Mesendoderm (in vitro differentiated cells): ENCODE results near the gene ADIRF. TPM values are rescaled to one million over a fixed set of nuclear protein-coding genes. Genes with fewer than 3 reads are reported as not detected.

Source experiments
- DNase-seq: peaks from one replicate; pipeline ENCODE4 v3.0.0; 2013
- H2AK5ac ChIP-seq: 2 replicates; pipeline ENCODE4 v1.6.1; 2013; ENCODE audit warnings: low read length, inconsistent platforms
- H2BK120ac ChIP-seq: 2 replicates; pipeline ENCODE4 v1.6.1; 2013; ENCODE audit warnings: low read depth, mild to moderate bottlenecking, low read length, moderate library complexity, mixed read lengths
- H2BK15ac ChIP-seq: replicated peaks from 2 replicates; pipeline ENCODE4 v1.6.1; 2013; ENCODE audit warnings: low read depth, mild to moderate bottlenecking, moderate library complexity
- H2BK5ac ChIP-seq: 2 replicates; pipeline ENCODE4 v1.6.1; 2013; ENCODE audit warnings: low read length, inconsistent platforms
- H3K18ac ChIP-seq: 2 replicates; pipeline ENCODE4 v1.6.1; 2013; ENCODE audit warnings: mild to moderate bottlenecking, low read length, mixed read lengths
- H3K23ac ChIP-seq: one replicate; pipeline ENCODE4 v1.6.1; 2013; ENCODE audit warnings: low read length
- H3K27ac ChIP-seq: 2 replicates; pipeline ENCODE4 v1.5.1; 2013; ENCODE audit warnings: low read depth, mild to moderate bottlenecking, inconsistent platforms, low read length, moderate library complexity
- H3K27me3 ChIP-seq: 2 replicates; pipeline ENCODE4 v1.6.1; 2013; ENCODE audit warnings: low read length, control low read depth, mild to moderate bottlenecking, inconsistent platforms; ENCODE audit not compliant: insufficient read depth, poor library complexity
- H3K36me3 ChIP-seq: 2 replicates; pipeline ENCODE4 v1.6.1; 2013; ENCODE audit warnings: low read length, inconsistent platforms; ENCODE audit not compliant: control insufficient read depth, insufficient read depth
- H3K4ac ChIP-seq: one replicate; pipeline ENCODE4 v1.6.1; 2013; ENCODE audit warnings: low read depth, mild to moderate bottlenecking, low read length, moderate library complexity
- H3K4me1 ChIP-seq: 2 replicates; pipeline ENCODE4 v1.6.1; 2013; ENCODE audit warnings: low read depth, low read length, inconsistent platforms; ENCODE audit not compliant: control insufficient read depth
- H3K4me2 ChIP-seq: 2 replicates; pipeline ENCODE4 v1.6.1; 2013; ENCODE audit warnings: low read length
- H3K4me3 ChIP-seq: 2 replicates; pipeline ENCODE4 v1.5.1; 2013; ENCODE audit warnings: mild to moderate bottlenecking, low read length
- H3K56ac ChIP-seq: one replicate; pipeline ENCODE4 v1.6.1; 2013; ENCODE audit warnings: low read length
- H3K79me1 ChIP-seq: 2 replicates; pipeline ENCODE4 v1.6.1; 2013; ENCODE audit warnings: low read length, inconsistent platforms
- H3K79me2 ChIP-seq: 2 replicates; pipeline ENCODE4 v1.6.1; 2013; ENCODE audit warnings: mild to moderate bottlenecking, low read length; ENCODE audit not compliant: control insufficient read depth, insufficient read depth
- H3K9ac ChIP-seq: 2 replicates; pipeline ENCODE4 v1.6.1; 2013; ENCODE audit warnings: low read length, inconsistent platforms
- H4K5ac ChIP-seq: one replicate; pipeline ENCODE4 v1.6.1; 2013; ENCODE audit warnings: low read length
- H4K8ac ChIP-seq: one replicate; pipeline ENCODE4 v1.6.1; 2013; ENCODE audit warnings: low read depth, mild to moderate bottlenecking, control low read depth, low read length, moderate library complexity
- WGBS: extraction: QIAGEN DNeasy Blood & Tissue Kit; methylation state at CpG from one replicate; pipeline ENCODE4 v1.1.7; 2013; ENCODE audit warnings: low lambda C conversion rate, missing lambda C conversion rate; ENCODE audit not compliant: insufficient coverage; ENCODE audit errors: extremely low coverage; 5-methylcytosine and 5-hydroxymethylcytosine counted together
- polyA plus RNA-seq, 2 experiments: library from polyadenylated mRNA; stranded (reverse); fragments of 200-250 nt; gene quantifications; one replicate each; pipeline ENCODE4 v1.2.3, GENCODE V29; 2013

ADIRF gene
- 0.06 TPM for polyA plus RNA-seq (2013, experiment 1 of 2)
- 0.17 TPM for polyA plus RNA-seq (2013, experiment 2 of 2)

DNA sequence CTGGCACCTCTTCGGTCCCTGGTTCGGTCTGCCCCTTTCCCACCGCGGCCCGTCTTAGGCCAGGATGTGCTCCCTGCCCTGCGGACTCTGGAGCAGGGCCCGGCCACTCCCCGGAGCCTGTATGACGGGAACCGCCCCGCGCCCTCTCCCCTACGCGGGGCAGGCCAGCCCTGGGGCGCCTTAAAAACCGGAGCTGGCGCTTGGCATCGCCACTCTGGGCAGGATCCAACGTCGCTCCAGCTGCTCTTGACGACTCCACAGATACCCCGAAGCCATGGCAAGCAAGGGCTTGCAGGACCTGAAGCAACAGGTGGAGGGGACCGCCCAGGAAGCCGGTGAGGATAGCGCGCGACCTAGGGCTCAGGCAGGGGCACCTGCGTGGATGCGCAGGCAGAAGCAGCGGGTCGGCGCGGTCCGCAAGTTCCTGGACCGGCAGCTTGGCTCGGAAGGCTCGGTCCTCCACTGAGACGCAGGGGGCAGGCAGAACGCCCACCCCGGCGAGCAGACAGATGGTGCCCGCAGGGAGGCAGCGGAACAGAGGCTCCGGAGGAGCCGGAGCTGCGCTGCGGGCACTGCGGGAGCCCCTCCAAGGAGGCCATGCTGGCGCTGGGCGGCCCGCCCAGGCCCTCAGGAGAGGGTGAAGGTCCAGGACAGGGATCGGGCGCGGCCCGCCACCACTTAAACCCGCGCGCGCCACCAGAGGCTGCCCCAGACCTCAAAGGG is at the start of gene ADIRF:
Gene ADIRF, plus strand, starts transcription at position 212 of the 723 bp plus-strand sequence. Its CDS starts 63 bp downstream, at position 275.
- Histone ChIP-seq H3K56ac (no peak within 1 kb of the TSS), H3K79me1 (no peaks in the 10 kb centered on the region), H3K36me3 (no peaks in the 10 kb centered on the region), H3K4me3 (no peak within 1 kb of the TSS), H3K27ac (no peak within 1 kb of the TSS), H3K4me2 (no peak within 1 kb of the TSS), H3K27me3 (no peaks in the 10 kb centered on the region), H2BK120ac (no peak within 1 kb of the TSS), H3K9ac (no peak within 1 kb of the TSS), H3K23ac (no peak within 1 kb of the TSS), H2BK5ac (no peak within 1 kb of the TSS), H2AK5ac (no peak within 1 kb of the TSS), H3K79me2 (no peaks in the 10 kb centered on the region), H4K5ac (no peak within 1 kb of the TSS), H3K18ac (no peak within 1 kb of the TSS), H4K8ac (no peak within 1 kb of the TSS), H3K4ac (no peak within 1 kb of the TSS), H3K4me1 (peaks cover 5% of the 10 kb centered on the region), H2BK15ac (no peak within 1 kb of the TSS)
- no peak for DNase-seq
- WGBS, result no CpG with 5 or more reads among the region's 59 CpGs

DNA sequence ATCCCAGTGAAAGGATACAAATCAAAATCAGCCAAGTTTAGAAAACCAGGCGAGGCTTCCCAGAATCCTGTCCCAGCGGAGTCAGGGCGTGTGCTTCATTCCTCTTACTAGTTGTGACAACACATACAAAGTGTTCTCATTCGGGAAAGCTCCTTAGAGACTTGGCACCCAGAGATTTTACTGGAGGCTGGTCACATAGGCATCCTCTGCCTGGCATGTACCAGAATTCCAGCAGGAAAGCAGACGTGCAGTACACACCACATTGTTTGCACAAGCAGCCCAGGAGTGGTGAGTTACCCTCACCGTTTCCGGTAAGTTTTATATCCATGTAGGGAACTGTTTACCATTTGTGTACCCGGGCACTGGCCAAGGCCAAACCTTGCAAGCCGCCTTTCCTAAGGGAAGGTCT is 45.7 kb upstream of the ADIRF start:
- Histone ChIP-seq H3K4ac (no peak overlapping the region), H3K36me3 (peaks cover 9% of the 10 kb centered on the region), H3K4me2 (no peak overlapping the region), H3K18ac (no peak overlapping the region), H3K4me3 (no peak overlapping the region), H3K27me3 (no peaks in the 10 kb centered on the region), H3K79me2 (no peaks in the 10 kb centered on the region), H3K4me1 (no peaks in the 10 kb centered on the region), H3K27ac (no peak overlapping the region), H4K5ac (no peak overlapping the region), H3K23ac (no peak overlapping the region), H3K79me1 (no peaks in the 10 kb centered on the region), H3K9ac (no peak overlapping the region), H2BK5ac (no peak overlapping the region), H3K56ac (no peak overlapping the region), H4K8ac (no peak overlapping the region), H2BK15ac (no peak overlapping the region), H2AK5ac (no peak overlapping the region), H2BK120ac (no peak overlapping the region)
- no CpG with 5 or more reads among the region's 9 CpGs for WGBS
- DNase-seq, result no peak

DNA sequence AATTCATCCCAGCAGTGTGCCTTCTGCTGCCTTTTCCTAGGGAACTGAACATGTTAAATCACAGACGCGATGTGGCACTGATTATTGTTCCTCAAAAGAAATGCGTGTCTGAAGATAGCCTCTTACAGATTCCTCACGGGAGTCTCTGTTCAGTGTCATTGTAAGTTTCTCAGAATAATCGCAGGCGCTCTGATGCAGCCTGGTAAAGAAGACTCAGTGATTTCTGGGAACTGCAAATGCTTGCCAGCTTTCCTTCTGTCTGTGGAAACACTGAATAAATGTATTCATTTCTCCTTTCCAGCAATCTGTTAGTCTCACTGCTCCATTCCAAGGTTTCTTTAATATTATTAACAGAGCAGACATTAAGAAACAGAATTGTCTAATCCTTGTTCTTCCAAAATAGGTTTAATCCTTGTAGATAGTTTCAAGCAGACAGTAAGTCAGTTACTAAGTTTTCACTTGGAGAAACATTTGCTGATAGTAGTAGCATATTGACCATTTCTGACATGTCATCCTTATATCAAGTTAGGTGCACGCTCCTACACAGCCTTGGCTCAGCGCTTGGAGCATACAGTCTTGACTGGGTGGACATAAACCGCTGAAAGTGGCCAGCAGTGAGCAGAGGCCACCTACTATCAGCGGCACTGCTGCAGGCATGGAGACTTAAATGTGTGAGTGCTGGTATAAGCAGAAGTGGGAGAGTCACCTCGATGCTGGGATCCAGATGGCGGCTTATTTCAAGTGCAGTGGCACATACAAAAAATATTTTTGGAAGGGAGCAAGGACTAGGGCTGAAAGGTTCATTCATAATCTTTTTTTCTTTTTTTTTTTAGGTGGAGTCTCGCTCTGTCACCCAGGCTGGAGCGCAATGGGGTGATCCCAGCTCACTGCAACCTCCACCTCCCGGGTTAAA is 38.6 kb upstream of the ADIRF start:
- WGBS, result no CpG with 5 or more reads among the region's 15 CpGs
- Histone ChIP-seq H3K18ac (no peak overlapping the region), H3K27me3 (no peaks in the 10 kb centered on the region), H3K4me2 (no peak overlapping the region), H3K27ac (no peak overlapping the region), H3K23ac (no peak overlapping the region), H2BK5ac (no peak overlapping the region), H4K8ac (no peak overlapping the region), H3K79me2 (no peaks in the 10 kb centered on the region), H4K5ac (no peak overlapping the region), H2BK15ac (no peak overlapping the region), H3K4me3 (no peak overlapping the region), H2AK5ac (no peak overlapping the region), H3K9ac (no peak overlapping the region), H3K36me3 (peaks cover 7% of the 10 kb centered on the region), H2BK120ac (no peak overlapping the region), H3K56ac (no peak overlapping the region), H3K79me1 (no peaks in the 10 kb centered on the region), H3K4me1 (no peaks in the 10 kb centered on the region), H3K4ac (no peak overlapping the region)
- no peak for DNase-seq

DNA sequence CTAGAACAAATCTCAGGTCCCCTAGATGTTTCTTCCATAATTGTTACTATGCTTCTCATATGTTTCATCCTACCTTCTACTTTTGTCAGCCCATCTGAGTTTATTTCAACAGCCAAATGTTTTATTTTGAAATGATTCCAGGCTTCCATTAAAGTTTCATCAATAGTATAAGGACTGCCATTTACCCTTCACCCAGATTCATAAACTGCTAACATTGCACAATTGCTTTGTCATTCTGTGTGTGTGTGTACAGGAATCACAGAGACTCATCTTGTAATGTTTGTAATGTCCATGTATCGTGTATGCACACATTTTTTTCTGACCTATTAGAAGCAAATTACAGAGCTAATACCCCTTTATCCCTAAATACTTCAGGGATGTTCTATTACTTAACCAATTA is 36.4 kb upstream of the ADIRF start:
- Histone ChIP-seq H2AK5ac (no peak overlapping the region), H3K4me1 (no peaks in the 10 kb centered on the region), H3K23ac (no peak overlapping the region), H3K56ac (no peak overlapping the region), H2BK15ac (no peak overlapping the region), H2BK5ac (no peak overlapping the region), H3K79me2 (no peaks in the 10 kb centered on the region), H3K9ac (no peak overlapping the region), H3K4me2 (no peak overlapping the region), H3K27ac (no peak overlapping the region), H3K36me3 (peaks cover 7% of the 10 kb centered on the region), H4K5ac (no peak overlapping the region), H4K8ac (no peak overlapping the region), H2BK120ac (no peak overlapping the region), H3K79me1 (no peaks in the 10 kb centered on the region), H3K4ac (no peak overlapping the region), H3K4me3 (no peak overlapping the region), H3K18ac (no peak overlapping the region), H3K27me3 (no peaks in the 10 kb centered on the region)
- no peak for DNase-seq
- no CpG with 5 or more reads among the region's 1 CpG for WGBS

DNA sequence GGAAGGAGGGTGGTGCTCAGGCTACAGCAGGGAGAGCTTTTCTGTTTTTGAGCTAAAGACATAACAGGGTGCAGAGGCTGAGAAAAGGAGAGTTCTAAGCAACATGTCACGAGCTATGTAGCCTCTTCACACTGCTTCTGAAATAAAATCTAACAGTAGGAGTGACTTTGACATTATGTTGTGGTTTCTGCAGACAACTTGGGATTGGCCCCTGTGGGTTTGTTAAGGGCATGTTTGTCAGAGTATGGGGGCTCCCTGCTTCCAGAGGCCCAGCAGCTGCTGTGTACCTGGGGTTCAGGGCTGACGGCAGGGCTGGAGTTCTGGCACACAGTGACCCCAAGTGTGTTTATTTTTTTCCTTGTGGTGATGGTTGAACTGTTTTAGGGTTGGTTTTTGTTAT is 35.6 kb upstream of the ADIRF start:
- Histone ChIP-seq H3K4me2 (no peak overlapping the region), H2AK5ac (no peak overlapping the region), H3K79me2 (no peaks in the 10 kb centered on the region), H3K4ac (no peak overlapping the region), H3K79me1 (no peaks in the 10 kb centered on the region), H3K9ac (no peak overlapping the region), H3K27me3 (no peaks in the 10 kb centered on the region), H3K27ac (no peak overlapping the region), H4K8ac (no peak overlapping the region), H2BK120ac (no peak overlapping the region), H2BK5ac (no peak overlapping the region), H3K56ac (no peak overlapping the region), H3K4me3 (no peak overlapping the region), H2BK15ac (no peak overlapping the region), H4K5ac (no peak overlapping the region), H3K36me3 (peaks cover 7% of the 10 kb centered on the region), H3K4me1 (no peaks in the 10 kb centered on the region), H3K23ac (no peak overlapping the region), H3K18ac (no peak overlapping the region)
- DNase-seq, result no peak
- no CpG with 5 or more reads among the region's 2 CpGs for WGBS
